Gastroesophageal sphincter (tissue), 4 donors: ENCODE results near the gene ATP9B. TPM values are rescaled to one million over a fixed set of nuclear protein-coding genes. Genes with fewer than 3 reads are reported as not detected.

ENCODE experiments used
- ATAC-seq: fragments of 150-250 bp; one replicate; pipeline ENCODE4 v1.9.1; 2016; ENCODE audit warnings: mild to moderate bottlenecking, moderate library complexity
- H3K27ac ChIP-seq, 4 donors: fragments of 200-600 bp; sonication (generic) in 3 of 4; 1 replicate in 3 of 4; 2 replicates in 1 of 4; pipeline ENCODE4 v1.5.1; 2016 to 2019
- H3K27me3 ChIP-seq: fragments of 200-600 bp; sonication (generic); one replicate; pipeline ENCODE4 v1.5.1; 2019
- H3K36me3 ChIP-seq, 2 donors: fragments of 200-600 bp; sonication (generic); one replicate each; pipeline ENCODE4 v1.5.1; 2019; ENCODE audit warnings: control low read depth in 1 of 2
- H3K4me1 ChIP-seq, 3 donors: fragments of 200-600 bp; sonication (generic); 1 replicate in 2 of 3; 2 replicates in 1 of 3; pipeline ENCODE4 v1.5.1; 2016 to 2019; ENCODE audit warnings: control low read depth in 2 of 3
- H3K4me3 ChIP-seq, 2 donors: fragments of 200-600 bp; sonication (generic); one replicate each; pipeline ENCODE4 v1.5.1; 2019; ENCODE audit warnings: mild to moderate bottlenecking in 1 of 2, moderate library complexity in 1 of 2
- H3K9me3 ChIP-seq, 3 donors: fragments of 200-600 bp; sonication (generic); one replicate each; pipeline ENCODE4 v1.5.1; 2017 to 2019; ENCODE audit warnings: control low read depth in 2 of 3
- EP300 ChIP-seq: sonication (generic); formaldehyde crosslinking; IDR thresholded peaks from one replicate; pipeline ENCODE4 v1.6.1; 2017; ENCODE audit warnings: antibody characterized with exemption, mild to moderate bottlenecking
- POLR2A ChIP-seq, 2 donors: fragments of 450-650 bp; IDR thresholded peaks; one replicate each; pipeline ENCODE4 v1.6.1; 2017; ENCODE audit warnings: antibody characterized with exemption in 2 of 2, mild to moderate bottlenecking in 2 of 2, moderate library complexity in 1 of 2
- POLR2AphosphoS5 ChIP-seq: sonication (generic); formaldehyde crosslinking; IDR thresholded peaks from one replicate; pipeline ENCODE4 v1.6.1; 2017; ENCODE audit warnings: antibody characterized with exemption
- WGBS, 2 donors: methylation state at CpG; one replicate each; pipeline ENCODE4 v1.1.5; 2018; ENCODE audit warnings: low coverage in 1 of 2; 5-methylcytosine and 5-hydroxymethylcytosine counted together
- total RNA-seq, 4 donors: library from RNA; depleted of rRNA; stranded (reverse); fragments of >200 nt; gene quantifications; one replicate each; pipeline ENCODE4 v1.1.0, GENCODE V29; 2016
- TF ChIP-seq, protein P1 (sequence below), 4 experiments: fragments of 200-600 bp in 2 of 4; fragments of 450-650 bp in 2 of 4; sonication (generic) in 1 of 4; IDR thresholded peaks; one replicate each; pipeline ENCODE4 v1.5.1; 2017 to 2019; ENCODE audit warnings: antibody characterized with exemption in 4 of 4, mild to moderate bottlenecking in 2 of 4, moderate library complexity in 2 of 4

ATP9B gene
- total RNA-seq, 4 donors from 2014 or later, result 16.6 to 48.7 (median 33.7) TPM

DNA sequence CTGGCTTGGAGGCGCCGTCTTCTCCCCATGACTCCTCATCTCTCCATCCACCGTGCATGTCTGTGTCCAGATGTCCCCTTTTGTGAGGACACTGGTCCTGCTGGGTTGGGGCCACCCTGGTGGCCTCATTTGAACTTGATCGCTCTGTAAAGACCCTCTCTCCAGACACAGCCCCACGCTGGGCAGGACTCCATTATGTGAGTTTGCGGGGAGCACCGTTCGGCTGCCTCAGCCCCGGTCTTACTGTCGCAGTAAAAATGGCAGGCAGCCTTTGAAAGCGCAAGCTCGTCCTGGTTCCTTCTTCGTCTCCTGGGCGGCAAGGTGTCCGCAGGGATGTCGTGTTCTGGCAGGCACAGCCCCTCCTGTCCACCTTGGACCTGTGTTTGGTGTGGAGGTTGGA, 344.2 kb downstream of the ATP9B start:
- WGBS, 2 donors, result 90 to 93% methylated on average over 8 to 12 of the region's 16 CpGs
- H3K27me3 ChIP-seq, result no peaks in the 10 kb centered on the region
- no peaks in the 10 kb centered on the region for H3K9me3 ChIP-seq
- ATAC-seq, result no peak
- H3K4me1 ChIP-seq, result peaks cover 0 to 20% (median 2%) of the 10 kb centered on the region in 3 donors
- no peak overlapping the region for H3K4me3 ChIP-seq
- no peak for TF ChIP-seq POLR2AphosphoS5
- no peak for TF ChIP-seq POLR2A (IDR thresholded peaks at IDR 0.05)
- TF ChIP-seq, protein P1, sequence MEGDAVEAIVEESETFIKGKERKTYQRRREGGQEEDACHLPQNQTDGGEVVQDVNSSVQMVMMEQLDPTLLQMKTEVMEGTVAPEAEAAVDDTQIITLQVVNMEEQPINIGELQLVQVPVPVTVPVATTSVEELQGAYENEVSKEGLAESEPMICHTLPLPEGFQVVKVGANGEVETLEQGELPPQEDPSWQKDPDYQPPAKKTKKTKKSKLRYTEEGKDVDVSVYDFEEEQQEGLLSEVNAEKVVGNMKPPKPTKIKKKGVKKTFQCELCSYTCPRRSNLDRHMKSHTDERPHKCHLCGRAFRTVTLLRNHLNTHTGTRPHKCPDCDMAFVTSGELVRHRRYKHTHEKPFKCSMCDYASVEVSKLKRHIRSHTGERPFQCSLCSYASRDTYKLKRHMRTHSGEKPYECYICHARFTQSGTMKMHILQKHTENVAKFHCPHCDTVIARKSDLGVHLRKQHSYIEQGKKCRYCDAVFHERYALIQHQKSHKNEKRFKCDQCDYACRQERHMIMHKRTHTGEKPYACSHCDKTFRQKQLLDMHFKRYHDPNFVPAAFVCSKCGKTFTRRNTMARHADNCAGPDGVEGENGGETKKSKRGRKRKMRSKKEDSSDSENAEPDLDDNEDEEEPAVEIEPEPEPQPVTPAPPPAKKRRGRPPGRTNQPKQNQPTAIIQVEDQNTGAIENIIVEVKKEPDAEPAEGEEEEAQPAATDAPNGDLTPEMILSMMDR (IDR thresholded peaks at IDR 0.05), result no peak
- no peak for TF ChIP-seq EP300
- peaks cover 0 to 57% of the 10 kb centered on the region in 2 donors for H3K36me3 ChIP-seq
- H3K27ac ChIP-seq, result no peak overlapping the region

DNA sequence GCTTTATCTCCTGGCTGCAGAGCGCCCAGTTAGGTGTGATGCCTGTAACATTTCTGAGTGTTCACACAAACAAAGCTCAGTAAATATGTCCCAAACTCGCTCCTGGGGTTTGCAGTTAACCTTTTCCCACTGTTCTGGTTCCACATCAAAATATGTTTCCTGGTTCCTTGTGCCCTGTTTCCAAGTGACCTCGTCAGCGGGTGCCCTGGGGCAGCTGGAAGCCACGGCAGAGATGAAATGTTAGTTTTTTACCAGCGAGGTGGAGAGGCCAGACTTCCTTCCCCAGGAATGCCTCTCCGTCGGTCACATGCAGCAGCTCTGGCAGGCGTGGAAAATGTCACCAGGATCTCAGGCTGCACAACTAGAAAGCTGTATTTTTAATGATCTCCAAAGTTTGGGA, 344.7 kb downstream of the ATP9B start:
- WGBS, 2 donors, result 82 to 87% methylated on average over 2 to 3 of the region's 9 CpGs
- TF ChIP-seq EP300 (no peak), POLR2A (IDR thresholded peaks at IDR 0.05) (no peak), POLR2AphosphoS5 (no peak)
- TF ChIP-seq, protein P1 (IDR thresholded peaks at IDR 0.05), result no peak
- ATAC-seq, result peak; percentile 23
- H3K9me3 ChIP-seq, result no peaks in the 10 kb centered on the region
- H3K4me1 ChIP-seq, result peaks cover 0 to 25% (median 5%) of the 10 kb centered on the region in 3 donors
- peaks cover 0 to 57% of the 10 kb centered on the region in 2 donors for H3K36me3 ChIP-seq
- no peaks in the 10 kb centered on the region for H3K27me3 ChIP-seq
- H3K4me3 ChIP-seq, result no peak overlapping the region
- no peak overlapping the region for H3K27ac ChIP-seq

DNA sequence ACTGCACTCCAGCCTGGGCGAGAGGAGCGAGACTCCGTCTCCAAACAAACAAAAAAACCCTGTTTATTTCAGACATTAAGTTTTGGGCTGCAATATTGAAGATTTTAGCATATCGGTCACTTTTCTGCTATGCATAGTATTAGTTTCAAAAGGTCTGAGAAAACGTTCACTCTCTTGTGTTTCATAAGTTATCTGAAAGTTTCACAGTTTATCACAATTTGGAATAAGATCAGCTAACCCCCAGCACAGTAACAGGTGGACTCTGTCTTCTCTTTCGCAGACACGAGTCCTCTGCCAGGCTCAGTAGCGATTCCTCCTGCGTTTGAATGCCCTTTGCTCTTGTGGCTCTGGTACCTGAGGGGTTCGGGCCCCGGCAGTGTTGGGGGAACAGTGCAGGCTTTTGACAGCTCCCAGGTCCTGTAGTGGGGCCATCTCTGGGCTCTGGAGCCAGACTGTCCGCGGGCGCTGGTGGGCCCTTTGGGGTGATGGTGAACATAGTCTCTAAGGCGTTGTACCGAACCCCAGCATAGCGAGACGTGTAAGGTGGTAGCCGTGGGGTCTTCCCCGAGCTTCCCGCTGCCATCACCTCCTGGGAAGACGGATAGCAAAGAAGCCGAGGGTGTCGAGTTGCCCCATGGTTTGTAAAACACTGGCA, 347.0 kb downstream of the ATP9B start:
- no peaks in the 10 kb centered on the region for H3K9me3 ChIP-seq
- no peak for ATAC-seq
- 91 to 92% methylated on average over 9 to 10 of the region's 24 CpGs for WGBS, 2 donors
- H3K4me1 ChIP-seq, result peaks cover 0 to 27% (median 5%) of the 10 kb centered on the region in 3 donors
- TF ChIP-seq, protein P1 (IDR thresholded peaks at IDR 0.05), result no peak
- TF ChIP-seq POLR2A (IDR thresholded peaks at IDR 0.05) (no peak), POLR2AphosphoS5 (no peak), EP300 (no peak)
- no peak overlapping the region for H3K27ac ChIP-seq
- no peaks in the 10 kb centered on the region for H3K27me3 ChIP-seq
- H3K36me3 ChIP-seq, result peaks cover 0 to 55% of the 10 kb centered on the region in 2 donors
- no peak overlapping the region for H3K4me3 ChIP-seq

DNA sequence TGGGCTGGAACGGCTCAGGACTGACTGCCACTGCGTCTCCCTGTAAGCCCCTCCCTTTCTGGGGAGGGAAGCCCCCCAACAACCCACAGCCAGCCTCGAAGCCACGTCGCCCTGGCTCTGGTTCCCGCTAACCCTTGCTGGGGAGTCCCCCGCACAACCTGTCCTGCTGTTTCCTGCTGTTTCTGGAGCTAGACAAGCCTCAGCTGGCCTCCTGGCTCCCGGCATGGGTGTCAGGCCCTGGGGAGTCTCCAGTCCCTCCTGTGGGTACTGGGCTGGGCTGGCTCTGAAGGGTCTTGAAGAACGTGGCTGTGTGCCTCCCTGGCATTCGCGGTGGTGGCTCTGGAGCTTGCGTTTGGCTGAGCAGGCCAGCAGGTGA, 347.5 kb downstream of the ATP9B start:
- ATAC-seq, result no peak
- Histone ChIP-seq H3K36me3 (peaks cover 0 to 55% of the 10 kb centered on the region in 2 donors), H3K4me1 (peaks cover 0 to 31% (median 5%) of the 10 kb centered on the region in 3 donors), H3K4me3 (no peak overlapping the region), H3K27ac (no peak overlapping the region), H3K27me3 (no peaks in the 10 kb centered on the region), H3K9me3 (no peaks in the 10 kb centered on the region)
- 98% methylated on average over 6 of the region's 12 CpGs; no CpG with 5 or more reads in 1 of the 2 donors for WGBS, 2 donors
- TF ChIP-seq POLR2AphosphoS5 (no peak), EP300 (no peak), POLR2A (IDR thresholded peaks at IDR 0.05) (no peak)
- TF ChIP-seq, protein P1 (IDR thresholded peaks at IDR 0.05), result no peak

DNA sequence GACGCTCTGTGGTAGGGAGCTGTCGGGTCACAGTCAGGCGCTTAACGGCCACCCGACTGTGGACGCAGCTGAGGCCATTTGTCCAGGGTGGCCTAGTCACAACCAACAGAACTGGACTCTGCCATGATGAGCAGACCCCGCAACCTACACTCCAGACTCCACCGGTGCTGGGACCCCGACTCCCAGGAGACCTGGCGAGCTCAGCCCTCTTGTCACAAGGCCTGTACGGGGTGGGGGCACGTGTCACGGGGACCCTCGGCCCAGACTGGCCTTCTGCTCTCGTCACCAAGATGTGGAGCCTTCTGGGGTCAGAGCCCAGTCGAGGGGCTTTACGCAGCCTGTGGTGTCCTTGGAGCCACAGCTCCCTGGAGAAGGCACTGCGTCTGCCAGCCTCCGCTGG, 349.0 kb downstream of the ATP9B start:
- no peak for ATAC-seq
- H3K4me1 ChIP-seq, result peaks cover 0 to 37% (median 10%) of the 10 kb centered on the region in 3 donors

More for the DNA sequence above, 349.0 kb downstream of the ATP9B start:
- Histone ChIP-seq H3K27ac (no peak overlapping the region), H3K9me3 (no peaks in the 10 kb centered on the region), H3K36me3 (peaks cover 0 to 47% of the 10 kb centered on the region in 2 donors), H3K4me3 (no peak overlapping the region), H3K27me3 (no peaks in the 10 kb centered on the region)
- no CpG with 5 or more reads among the region's 19 CpGs for WGBS, 2 donors
- TF ChIP-seq POLR2A (IDR thresholded peaks at IDR 0.05) (no peak), EP300 (no peak), POLR2AphosphoS5 (no peak)
- TF ChIP-seq, protein P1 (IDR thresholded peaks at IDR 0.05), result no peak
